Activated CD8-positive, alpha-beta memory T cell treated with anti-CD3 and anti-CD28 coated beads for 48 hours (primary cell): ENCODE data around the gene TDP2.
"Not testable (repeated sequence)": the region's sequence is repeated elsewhere in the genome, so short reads cannot be mapped to it uniquely, and the experiment has no call there.

Experiments
- DNase-seq, 3 experiments: peaks; one replicate each; pipeline ENCODE4 v3.0.0-alpha.2; 2020; ENCODE audit warnings: low read depth in 2 of 3, low spot score in 2 of 3

TDP2 gene, protein sequence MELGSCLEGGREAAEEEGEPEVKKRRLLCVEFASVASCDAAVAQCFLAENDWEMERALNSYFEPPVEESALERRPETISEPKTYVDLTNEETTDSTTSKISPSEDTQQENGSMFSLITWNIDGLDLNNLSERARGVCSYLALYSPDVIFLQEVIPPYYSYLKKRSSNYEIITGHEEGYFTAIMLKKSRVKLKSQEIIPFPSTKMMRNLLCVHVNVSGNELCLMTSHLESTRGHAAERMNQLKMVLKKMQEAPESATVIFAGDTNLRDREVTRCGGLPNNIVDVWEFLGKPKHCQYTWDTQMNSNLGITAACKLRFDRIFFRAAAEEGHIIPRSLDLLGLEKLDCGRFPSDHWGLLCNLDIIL

DNA sequence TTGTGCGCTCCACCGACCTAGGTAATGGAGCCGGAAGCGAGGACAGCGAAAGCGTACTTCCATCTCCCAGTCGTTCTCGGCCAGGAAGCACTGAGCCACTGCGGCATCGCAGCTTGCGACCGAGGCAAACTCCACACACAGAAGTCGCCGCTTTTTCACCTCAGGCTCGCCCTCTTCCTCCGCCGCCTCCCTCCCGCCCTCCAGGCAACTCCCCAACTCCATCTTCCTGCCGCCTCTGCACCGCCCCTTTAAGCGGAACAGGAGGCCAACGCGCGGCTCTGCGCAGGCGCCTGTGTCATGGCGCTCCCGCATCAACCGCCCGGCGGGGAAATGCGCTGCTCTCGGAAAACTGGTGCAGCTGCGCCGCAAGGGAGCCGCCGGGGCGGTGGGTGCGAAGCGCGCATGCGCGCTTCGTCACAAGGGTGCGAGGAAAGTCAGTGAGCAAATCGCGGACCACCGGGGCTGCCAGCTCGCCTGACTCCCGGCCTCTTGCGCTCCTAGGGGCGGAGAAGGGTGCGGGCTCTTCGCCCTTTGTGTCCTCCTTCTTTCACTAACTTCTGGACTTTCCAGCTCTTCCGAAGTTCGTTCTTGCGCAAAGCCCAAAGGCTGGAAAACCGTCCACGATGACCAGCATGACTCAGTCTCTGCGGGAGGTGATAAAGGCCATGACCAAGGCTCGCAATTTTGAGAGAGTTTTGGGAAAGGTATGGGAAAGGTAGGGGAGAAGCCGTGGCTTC is at the start of gene TDP2, which contains the start of gene ACOT13:
TSS of gene TDP2 (minus strand) at position 259 of the 737 bp plus-strand sequence. CDS start at position 222, 37 bp downstream.
TSS of gene ACOT13 (plus strand) at position 437 of the 737 bp plus-strand sequence. CDS start at position 624, 187 bp downstream.
- peak; percentile 80 to 96 (median 84) for DNase-seq

GRCh38 chr6:24710519-24711303 is 44.0 kb upstream of the TDP2 start:
- no peak for DNase-seq

- no peak for DNase-seq
Measured at GRCh38 chr6:24709014-24709711, 42.5 kb upstream of the TDP2 start.

DNA sequence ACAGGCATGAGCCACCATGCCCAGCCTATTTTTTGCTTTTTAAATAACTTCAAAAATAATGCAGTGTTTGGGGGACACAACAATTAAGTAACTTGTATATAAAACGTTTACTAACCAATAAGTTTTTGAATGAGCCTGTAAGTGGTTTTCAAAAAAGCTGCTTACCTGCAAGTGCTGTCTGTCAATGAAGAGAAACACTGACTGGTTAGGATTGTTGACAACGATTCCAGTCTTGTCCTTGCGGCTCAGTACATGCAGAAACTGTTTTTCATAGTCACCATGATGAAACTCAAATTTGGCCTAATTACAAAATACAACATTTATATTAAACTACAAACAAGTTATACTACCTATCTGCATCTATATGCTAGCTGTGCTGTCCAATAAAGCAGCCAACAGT is 41.9 kb upstream of the TDP2 start:
- DNase-seq: no peak

GRCh38 chr6:24704468-24704867 is 37.8 kb upstream of the TDP2 start:
- no peak for DNase-seq

GRCh38 chr6:24702720-24703282 is 36.1 kb upstream of the TDP2 start:
- no peak for DNase-seq

GRCh38 chr6:24699521-24700359 is 33.0 kb upstream of the TDP2 start:
- no peak for DNase-seq

DNA sequence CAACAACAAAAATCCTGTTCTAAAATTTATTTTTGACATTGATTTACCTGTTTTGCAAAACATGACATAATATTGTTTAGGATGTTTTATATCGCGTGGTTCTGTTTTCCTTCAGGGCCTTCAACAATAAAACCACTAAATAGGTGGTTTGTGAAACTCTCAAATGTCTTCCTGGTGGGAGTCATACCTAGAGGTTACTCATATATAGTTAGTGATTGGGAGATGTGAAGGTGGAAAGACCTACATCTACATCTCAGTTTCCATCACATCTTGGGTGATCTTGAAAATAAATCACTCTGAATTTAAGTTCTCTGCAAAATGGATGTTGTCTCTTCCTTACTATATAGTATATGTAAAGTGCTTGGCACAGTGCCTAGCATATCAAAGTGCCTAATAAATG is 29.4 kb upstream of the TDP2 start:
- no peak for DNase-seq

GRCh38 chr6:24695635-24696034 is 28.9 kb upstream of the TDP2 start:
- DNase-seq: not testable (repeated sequence)

DNA sequence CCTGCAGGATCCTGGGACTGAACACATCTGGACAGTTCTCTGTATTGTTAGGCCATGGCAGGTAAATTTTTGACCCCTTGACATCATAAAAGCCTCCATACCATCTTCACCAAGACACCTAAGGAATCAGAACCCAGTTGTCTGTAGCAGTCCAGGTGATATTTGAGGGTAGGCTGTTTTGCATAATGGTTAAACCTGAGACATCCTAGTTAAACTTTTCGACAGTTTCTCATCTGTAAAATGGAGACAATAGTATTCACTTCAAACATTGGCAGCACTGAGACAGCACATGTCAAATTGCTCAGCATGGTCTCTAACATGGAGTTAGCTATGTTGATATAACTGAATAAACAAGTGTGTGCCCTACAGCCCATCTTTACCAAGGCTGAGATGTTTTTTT is 27.5 kb upstream of the TDP2 start:
- no peak for DNase-seq

- no peak for DNase-seq
Measured at GRCh38 chr6:24692848-24693592, 26.3 kb upstream of the TDP2 start.

DNA sequence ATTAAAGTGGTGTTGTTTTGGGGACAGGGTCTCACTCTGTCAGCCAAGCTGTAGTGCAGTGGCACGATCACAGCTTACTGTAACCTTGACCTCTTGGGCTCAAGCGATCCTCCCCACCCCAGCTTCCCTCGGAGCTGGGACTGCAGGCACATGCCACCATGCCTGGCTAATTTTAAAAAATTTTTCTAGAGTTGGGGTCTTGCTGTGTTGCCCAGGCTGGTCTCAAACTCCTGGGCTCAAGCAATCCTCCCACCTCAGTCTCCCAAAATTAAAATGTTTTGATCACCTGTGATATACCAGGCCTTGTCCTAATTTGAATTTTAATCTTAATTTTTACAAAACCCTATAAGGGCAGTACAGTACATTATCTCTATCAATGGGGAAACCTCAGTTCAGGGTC is 25.7 kb upstream of the TDP2 start:
- no peak for DNase-seq

GRCh38 chr6:24692003-24692402 is 25.3 kb upstream of the TDP2 start:
- DNase-seq: no peak

- no peak for DNase-seq
Measured at GRCh38 chr6:24691550-24691949, 24.9 kb upstream of the TDP2 start.

- no peak for DNase-seq
Measured at GRCh38 chr6:24690593-24690992, 23.9 kb upstream of the TDP2 start.

DNA sequence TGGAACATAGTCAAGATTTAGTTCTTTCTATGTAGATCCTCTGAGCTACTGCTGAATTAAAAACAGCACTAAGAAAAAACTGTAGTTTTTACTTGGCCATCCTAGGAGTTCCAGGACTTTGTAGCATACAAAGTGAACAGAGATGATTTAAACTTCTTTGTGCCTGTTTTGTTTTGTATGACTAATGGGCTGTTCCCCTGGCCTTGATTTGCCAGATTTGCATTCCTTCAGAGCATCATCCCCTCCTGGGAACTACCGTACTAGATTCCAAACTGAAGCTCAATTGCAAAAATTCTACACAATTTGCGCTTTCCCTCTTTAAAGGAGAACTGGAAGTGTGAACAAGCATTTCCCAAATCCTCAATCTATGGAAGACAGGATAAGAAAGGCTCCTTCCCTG is 23.3 kb upstream of the TDP2 start:
- DNase-seq: no peak

DNA sequence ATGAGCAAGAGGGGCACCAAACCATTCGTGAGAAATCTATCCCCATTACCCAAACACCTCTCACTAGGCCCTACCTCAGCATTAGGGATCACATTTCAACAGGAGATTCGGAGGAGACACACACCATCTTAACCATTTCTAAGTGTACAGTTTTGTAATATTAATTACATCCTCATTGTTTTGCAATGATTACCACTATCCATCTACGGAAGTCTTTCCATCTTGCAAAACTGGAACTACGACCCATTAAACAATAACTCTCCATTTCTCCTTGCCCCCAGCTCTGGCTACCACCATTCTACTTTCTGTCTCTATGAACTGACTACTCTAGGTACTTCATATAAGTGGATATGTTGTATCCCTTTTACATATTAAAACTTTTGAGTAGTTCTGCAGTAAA is 20.2 kb upstream of the TDP2 start:
- no peak for DNase-seq

- DNase-seq: no peak
Measured at GRCh38 chr6:24686408-24686807, 19.7 kb upstream of the TDP2 start.
